Stimulated activated CD8-positive, alpha-beta memory T cell treated with anti-CD3 and anti-CD28 coated beads, Interleukin-2, amount 100 ng/mL, for 48 hours (primary cell): ENCODE results near the gene MYH14.

Experiments
- DNase-seq, 2 donors: peaks; one replicate each; pipeline ENCODE4 v3.0.0-alpha.2; 2020; ENCODE audit warnings: low read depth in 2 of 2

MYH14 gene

DNA sequence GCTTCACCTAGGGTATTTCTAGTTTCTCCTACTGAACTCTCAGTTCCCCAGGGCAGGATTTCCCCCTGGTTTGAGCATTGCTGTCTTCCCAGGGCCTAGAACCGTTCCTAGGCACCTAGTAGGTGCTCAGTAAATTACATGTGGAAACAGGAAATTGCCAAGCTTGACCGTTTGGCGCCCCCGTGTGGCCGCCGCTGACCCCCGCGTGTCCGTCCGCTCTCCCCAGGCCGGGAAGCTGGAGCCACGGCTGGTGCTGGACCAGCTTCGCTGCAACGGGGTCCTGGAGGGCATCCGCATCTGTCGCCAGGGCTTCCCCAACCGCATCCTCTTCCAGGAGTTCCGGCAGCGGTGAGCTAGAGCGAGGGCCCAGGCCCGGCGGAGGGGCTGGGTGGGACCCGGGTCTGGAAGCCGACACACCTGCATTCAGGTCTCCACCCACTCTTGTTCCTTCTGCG lies 55.5 kb downstream of the MYH14 start:
- peak; percentile 14 to 24 for DNase-seq

DNA sequence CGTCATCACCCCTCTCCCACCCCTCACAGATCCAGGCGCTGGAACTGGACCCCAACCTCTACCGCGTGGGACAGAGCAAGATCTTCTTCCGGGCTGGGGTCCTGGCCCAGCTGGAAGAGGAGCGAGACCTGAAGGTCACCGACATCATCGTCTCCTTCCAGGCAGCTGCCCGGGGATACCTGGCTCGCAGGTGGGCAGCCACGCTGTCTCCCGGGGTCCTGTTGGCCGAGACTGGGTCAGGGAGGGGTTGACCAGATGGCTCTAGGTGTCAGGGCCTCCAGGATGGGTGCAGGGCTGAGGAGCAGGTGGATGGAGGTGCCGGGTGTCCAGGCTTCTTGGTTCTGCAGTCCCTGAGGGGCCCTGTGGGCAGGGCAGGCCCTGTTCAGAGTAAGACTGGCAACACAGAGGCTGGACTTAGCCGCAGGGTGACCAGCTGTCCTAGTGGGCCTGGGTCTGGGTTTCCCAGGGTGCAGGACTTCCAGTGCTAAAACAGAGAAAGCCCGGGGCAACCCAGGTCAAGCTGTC lies 58.1 kb downstream of the MYH14 start:
- DNase-seq: no peak

DNA sequence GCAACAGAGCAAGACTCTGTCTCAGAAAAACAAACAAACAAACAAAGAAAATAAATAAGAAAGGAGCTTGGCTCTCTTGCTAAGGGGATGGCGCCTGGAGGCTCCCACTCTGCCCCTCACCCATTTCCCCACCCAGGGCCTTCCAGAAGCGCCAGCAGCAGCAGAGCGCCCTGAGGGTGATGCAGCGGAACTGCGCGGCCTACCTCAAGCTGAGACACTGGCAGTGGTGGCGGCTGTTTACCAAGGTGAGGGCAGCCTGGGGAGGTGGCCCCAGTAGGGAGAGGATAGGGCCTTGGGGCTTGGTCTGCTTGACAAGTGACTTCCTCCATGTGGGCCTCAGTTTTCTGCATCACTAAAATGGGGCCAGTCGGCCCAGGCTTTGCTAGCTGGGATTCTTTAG lies 59.8 kb downstream of the MYH14 start:
- no peak for DNase-seq

DNA sequence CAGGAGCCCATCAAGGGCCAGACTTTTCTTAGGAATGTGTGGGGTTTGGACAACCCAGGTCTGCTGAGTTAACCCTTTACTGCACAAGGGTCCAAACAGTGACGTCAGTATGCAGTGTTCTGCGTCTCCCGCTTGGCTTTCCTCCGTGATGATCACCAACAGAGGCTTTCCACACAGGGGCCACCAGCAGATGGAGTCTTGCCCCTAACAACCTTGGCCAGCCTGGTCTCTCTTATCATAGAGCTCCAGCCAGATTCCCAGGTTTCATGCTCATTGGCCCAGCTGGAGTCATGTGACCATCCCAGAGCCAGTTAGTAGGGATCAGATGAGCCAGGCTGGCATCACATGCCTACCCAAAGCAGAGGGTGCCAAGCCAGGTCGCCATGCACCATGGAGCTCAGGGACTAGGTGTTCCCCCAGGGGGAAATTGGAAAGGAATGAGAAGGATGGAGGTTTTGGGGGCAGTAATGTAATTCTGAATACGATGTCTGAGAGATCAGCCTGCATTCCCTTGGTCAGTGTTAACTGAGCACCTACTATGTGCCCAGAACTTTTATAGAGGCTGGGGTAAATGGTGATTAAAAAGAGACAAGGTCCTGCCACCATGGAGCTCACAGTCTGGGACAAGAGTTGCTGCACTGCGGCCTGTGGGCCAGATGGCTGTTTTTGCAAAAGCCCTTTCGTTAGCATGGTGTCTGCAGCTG lies 61.2 kb downstream of the MYH14 start:
- no peak for DNase-seq

DNA sequence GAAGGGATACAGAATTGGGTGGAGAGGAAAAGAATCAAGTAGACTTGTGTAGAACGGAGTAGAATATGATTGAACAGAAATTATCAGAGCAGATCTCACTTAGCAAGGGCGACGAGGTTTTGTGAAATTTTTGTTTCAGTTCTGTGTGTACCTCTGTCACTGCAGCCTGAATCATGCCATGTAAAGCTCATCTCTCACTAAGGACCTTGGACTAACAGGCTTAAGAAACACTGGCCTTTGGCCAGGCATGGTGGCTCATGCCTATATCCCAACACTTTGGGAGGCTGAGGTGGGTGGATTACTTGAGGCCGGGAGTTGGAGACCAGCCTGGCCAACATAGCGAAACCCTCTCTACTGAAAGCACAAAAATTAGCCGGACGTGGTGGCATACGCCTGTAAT lies 62.6 kb downstream of the MYH14 start:
- no peak for DNase-seq

DNA sequence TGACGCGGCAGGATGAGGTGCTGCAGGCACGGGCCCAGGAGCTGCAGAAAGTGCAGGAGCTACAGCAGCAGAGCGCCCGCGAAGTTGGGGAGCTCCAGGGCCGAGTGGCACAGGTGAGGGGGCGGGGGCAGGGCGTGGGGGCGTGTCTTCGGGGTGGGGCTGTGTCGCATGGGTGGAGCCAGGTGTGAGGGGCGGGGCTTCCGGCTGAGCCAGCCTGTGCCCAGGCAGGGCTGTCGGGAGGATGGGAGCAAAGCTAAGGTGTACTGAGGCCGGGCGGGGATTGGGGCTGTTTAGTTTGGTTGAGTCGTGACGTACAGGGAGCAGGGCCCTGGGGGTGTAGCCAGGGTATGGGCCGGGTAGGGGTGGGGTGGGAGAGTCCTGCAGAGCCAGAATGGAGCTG lies 63.5 kb downstream of the MYH14 start:
- DNase-seq: peak; percentile 37 to 45

DNA sequence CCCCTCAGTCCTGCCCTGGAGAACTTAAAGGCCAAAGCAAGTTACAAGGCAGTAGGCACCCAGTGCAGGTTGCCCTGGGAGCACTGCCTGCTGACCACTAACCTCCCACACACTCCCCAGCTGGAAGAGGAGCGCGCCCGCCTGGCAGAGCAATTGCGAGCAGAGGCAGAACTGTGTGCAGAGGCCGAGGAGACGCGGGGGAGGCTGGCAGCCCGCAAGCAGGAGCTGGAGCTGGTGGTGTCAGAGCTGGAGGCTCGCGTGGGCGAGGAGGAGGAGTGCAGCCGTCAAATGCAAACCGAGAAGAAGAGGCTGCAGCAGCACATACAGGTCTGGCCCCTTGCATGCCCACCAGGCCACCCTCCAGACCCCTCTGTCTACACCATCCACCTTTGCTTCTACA lies 64.6 kb downstream of the MYH14 start:
- DNase-seq: no peak

DNA sequence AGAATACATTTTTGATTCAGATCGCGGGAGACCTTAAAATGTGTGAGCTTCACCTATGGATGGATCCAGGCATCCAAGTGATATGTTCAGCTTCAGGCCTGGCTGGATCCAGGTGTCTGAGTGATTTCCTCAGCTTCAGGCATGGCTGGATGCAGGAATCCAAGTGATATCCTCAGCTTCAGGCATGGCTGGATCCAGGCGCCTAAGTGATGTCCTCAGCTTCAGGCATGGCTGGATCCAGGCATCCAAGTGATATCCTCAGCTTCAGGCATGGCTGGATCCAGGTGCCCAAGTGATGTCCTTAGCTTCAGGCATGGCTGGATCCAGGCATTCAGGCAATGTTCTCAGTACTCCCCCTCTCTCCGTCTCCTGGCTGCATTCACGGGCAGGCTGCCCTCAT lies 65.1 kb downstream of the MYH14 start:
- DNase-seq: no peak

DNA sequence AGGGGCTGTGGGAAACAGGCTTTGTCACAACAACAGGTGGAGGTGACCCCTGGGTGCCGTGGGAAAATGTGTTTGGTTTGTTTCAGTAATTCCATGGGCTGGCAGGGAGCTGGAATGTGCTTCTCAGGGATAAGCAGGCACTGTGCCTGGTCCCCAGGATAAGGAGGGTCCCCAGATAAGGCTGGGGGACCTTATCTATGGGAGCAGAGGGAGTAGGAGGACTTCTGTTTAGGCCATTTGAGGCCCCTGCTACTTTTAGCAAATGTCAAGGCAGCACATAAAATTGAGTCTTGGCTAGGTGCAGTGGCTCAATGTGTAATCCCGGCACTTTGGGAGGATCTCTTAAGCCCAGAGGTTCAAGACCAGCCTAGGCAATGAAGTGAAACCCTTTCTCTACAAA lies 66.2 kb downstream of the MYH14 start:
- DNase-seq: no peak

DNA sequence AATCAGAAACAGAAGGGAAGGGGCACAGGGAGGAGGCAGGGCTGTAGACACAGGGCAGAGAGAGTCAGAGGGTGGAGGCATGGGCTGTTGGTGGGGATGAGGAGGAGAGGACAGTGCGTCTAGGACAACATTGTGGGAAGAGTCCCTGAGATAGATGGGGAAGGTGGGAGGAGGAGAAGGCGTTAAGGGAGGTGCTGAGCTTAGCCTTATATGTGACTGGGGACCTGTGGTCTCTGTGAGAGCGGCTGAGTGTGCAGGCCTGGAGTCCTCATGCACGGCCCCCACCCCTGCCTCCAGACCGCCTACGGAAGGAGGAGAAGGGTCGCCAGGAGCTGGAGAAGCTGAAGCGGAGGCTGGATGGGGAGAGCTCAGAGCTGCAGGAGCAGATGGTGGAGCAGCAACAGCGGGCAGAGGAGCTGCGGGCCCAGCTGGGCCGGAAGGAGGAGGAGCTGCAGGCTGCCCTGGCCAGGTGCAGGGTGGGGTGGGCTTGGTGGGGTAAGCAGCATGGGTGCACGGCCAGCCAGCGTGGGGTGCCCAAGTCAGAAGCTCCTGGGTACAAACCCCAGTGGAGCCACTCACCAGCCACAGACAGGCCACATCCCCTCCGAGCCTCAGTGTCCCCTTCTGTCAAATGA lies 69.0 kb downstream of the MYH14 start:
- DNase-seq: no peak

DNA sequence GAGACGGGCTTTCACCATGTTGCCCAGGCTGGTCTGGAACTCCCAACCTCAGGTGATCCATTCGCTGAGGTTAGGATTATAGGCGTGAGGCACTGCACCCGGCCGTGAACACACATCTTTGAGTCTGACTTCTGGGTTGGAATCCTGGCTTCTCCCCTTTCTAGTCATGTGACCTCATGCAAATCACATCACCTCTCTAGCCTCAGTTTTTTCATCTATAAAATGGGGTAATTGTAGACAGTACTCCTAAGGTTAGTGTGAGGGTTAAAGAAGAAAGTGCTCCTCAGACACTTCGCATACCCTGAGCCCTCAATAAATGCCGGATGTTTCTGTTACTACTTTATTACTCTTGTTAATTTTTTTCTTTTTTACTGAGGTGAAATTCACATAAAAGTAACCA lies 70.4 kb downstream of the MYH14 start:
- no peak for DNase-seq

DNA sequence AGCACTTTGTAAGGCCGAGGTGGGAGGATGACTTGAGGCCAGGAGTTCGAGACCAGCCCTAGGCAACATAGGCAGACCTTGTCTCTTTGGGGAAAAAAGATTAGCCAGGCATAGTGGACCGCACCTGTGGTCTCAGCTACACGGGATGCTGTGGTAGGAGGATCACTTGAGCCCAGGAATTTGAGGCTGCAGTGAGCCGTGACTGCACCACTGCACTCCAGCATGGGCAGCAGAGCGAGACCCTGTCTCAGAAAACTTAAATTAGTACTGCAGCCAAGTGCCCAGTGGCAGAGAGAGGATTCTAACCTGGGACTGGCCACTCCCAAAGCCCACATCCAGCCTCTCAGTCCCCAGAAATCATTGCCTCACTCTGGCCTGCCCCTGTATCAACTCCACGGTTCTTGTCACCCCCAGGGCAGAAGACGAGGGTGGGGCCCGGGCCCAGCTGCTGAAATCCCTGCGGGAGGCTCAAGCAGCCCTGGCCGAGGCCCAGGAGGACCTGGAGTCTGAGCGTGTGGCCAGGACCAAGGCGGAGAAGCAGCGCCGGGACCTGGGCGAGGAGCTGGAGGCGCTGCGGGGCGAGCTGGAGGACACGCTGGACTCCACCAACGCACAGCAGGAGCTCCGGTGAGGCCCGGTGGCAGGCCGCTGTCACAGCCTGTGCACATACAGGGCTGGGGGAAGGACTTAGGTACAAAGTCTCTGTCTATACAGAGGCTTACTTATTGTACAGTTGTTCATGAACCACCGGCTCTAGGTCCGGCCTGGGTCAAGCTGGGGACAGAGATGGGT lies 72.4 kb downstream of the MYH14 start:
- no peak for DNase-seq

DNA sequence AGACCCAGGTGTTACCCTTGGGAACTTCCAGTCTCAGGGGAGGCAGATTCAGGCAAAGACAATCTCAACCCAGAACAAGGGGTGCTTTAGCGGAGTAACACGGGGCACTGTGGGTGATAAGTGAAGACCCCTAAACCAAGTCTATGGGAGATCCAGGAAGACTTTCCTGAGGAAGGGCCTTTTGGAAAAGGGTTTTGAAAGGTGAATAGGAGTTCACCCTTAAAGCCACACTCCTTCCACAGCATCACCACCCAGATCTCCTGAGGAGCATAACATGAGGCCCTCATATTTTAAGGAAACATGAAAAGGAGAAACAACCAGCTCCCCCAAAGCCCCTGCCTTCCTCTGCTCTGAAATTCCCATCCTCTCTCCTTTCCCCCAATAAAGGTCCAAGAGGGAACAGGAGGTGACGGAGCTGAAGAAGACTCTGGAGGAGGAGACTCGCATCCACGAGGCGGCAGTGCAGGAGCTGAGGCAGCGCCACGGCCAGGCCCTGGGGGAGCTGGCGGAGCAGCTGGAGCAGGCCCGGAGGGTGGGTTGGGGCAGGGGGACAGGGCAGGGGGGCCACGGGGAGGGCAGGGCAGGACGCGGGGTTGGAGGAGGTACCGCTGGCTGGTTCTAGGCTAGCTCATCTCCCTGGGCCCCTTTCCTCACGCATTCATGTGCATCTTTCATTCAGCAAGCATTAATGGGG lies 73.1 kb downstream of the MYH14 start:
- no peak for DNase-seq

DNA sequence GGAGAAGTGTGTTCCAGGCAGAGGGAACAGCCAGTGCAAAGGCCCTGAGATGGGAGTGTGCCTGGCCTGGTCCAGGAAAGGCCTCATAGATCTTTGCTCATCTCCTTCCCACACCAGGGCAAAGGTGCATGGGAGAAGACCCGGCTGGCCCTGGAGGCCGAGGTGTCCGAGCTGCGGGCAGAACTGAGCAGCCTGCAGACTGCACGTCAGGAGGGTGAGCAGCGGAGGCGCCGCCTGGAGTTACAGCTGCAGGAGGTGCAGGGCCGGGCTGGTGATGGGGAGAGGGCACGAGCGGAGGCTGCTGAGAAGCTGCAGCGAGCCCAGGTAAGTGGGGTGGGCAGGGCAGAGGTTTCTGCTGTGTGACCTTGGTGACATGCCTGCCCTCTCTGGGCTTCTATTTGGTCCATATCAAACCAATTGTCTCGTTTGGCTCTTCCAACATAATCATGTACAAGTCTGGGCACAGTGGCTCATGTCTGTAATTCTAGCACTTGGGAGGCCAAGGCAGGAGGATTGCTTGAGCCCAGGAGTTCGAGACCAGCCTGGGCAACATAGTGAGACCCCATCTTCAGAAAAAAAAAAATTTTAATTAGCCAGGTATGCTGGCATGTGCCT lies 74.7 kb downstream of the MYH14 start:
- DNase-seq: no peak

DNA sequence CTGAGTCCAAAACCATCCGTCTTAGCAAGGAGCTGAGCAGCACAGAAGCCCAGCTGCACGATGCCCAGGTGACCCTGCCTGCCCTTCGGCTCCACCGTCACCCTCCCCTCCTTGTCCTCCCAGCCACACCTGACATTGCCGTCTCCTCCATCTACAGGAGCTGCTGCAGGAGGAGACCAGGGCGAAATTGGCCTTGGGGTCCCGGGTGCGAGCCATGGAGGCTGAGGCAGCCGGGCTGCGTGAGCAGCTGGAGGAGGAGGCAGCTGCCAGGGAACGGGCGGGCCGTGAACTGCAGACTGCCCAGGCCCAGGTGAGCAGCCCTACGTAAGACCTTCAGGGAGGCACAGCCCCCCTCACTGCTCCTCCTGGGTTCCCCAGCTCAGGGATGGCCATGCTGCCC lies 76.7 kb downstream of the MYH14 start:
- no peak for DNase-seq

DNA sequence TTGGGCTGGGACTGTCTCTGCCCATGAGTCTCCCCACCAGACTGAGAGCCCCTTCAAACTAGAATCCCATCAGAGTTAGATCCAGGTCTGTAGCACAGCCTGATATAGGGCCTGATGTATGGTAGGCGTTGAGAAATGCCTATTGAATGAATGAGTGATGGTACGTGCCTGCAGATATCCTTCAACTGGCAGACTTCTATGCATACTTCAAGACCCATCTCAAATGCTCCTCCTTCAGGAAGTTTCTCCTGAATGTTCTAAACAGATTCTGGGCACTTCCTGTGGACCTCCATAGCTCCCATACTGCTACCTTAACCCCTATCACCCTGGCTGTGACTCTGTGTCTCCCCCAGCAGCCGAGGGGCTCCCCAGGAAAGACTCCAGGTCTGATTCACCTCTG lies 77.6 kb downstream of the MYH14 start:
- no peak for DNase-seq

DNA sequence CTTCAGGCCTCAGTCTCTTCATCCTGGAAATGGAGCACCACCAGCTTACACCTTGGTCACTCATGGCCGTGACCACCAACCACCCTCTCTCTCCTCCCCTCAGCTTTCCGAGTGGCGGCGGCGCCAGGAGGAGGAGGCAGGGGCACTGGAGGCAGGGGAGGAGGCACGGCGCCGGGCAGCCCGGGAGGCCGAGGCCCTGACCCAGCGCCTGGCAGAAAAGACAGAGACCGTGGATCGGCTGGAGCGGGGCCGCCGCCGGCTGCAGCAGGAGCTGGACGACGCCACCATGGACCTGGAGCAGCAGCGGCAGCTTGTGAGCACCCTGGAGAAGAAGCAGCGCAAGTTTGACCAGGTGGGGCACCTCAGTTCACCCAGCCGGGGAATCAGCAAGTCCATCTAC lies 78.1 kb downstream of the MYH14 start:
- DNase-seq: no peak

DNA sequence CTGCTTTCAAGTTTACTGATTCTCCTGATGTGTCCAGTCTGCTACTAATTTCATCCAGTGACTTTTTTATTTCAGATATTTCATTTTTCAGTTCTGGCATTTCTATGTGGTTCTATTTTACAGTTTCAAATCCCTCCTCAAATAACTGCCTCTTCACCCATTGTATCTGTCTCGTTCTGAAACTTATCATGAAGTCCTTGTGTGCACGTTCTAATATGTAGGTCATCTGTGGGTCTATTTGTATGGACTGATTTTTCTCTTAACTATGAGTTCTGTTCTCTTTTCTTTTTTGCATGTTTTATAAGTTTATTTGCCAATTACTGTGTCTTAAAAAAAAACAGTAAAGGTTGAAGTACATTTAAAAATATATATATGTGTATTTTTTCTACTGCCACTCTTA lies 82.4 kb downstream of the MYH14 start:
- DNase-seq: no peak

DNA sequence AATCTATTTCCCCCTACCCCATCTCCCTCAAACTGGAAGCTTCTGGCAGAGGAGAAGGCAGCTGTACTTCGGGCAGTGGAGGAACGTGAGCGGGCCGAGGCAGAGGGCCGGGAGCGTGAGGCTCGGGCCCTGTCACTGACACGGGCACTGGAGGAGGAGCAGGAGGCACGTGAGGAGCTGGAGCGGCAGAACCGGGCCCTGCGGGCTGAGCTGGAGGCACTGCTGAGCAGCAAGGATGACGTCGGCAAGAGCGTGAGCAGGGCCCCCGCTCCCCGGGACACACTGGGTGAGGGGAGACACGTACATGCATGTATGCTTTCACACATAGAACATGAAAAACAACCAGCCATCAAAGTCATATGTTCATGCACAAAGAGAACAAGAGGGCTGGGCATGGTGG lies 83.0 kb downstream of the MYH14 start:
- no peak for DNase-seq

DNA sequence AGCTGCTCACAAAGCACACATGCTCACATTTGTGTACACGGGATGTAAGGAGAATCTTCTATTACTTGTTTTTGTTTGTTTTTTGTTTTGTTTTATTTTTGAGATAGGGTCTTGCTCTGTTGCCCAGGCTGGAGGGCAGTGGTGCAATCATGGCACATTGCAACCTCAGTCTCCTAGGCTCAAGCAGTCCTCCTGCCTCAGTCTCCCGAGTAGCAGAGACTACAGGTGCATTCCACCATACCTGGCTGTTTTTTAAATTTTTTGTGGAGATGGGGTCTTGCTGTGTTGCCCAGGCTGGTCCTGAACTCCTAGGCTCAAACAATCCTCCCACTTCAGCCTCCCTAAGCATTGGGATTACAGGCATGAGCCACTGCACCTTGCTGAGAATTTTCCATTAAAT lies 83.9 kb downstream of the MYH14 start:
- no peak for DNase-seq

DNA sequence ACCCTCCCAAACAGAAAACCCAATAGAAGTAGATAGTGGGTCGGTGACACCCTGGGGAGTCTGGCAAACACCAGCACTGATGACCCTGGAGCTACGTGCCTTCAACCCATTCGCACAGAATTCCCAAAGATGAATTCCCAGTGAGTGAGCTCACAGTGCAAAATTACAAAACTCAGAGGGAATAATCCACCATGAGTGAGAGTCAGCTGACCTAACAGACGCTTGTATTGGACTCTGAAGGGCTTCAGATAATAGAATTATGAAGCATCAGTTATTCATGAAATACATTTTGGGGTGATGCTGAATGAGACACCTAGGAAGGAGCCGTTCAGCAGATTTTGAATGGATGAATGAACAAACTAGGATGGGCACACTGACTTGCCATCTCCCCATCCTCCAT lies 85.5 kb downstream of the MYH14 start:
- no peak for DNase-seq

DNA sequence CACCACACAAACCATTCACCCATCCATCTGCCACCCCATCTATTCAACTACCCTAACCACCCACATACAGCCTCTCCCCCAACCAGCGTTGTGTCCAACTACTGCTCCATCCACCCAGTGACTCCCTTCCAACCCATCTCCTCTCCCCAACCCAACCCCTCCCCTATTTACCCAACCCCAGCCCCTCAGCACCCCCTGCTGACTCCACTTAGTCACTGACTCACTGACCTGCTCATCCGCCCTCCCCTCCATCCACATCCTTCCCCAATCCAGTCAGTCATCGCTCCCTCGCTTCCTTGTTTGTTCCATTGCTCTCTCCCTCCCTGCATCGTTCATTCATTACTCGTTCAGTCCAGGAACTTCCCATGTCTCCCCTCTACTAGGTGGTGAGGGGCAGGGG lies 86.6 kb downstream of the MYH14 start:
- no peak for DNase-seq
